ENCODE measurements around the gene PNLIPRP1. TPM values are rescaled to one million over a fixed set of nuclear protein-coding genes. Genes with fewer than 3 reads are reported as not detected.

Gene PNLIPRP1
- total RNA-seq, 1 experiment from 2014 or later, result not detected

- peaks cover 48% of the 10 kb centered on the region for H3K27me3 Mint-ChIP-seq (ENCODE audit: unreplicated experiment)
- CTCF ChIA-PET, result no interaction called here
- H3K36me3 Mint-ChIP-seq (ENCODE audit: insufficient read depth, unreplicated experiment), result no peaks in the 10 kb centered on the region
- no peak within 1 kb of the TSS for H3K27ac Mint-ChIP-seq (ENCODE audit: unreplicated experiment)
- no peaks in the 10 kb centered on the region for H3K9me3 Mint-ChIP-seq (ENCODE audit: low read depth, unreplicated experiment)
- no TSS peak for BruUV-seq (replicated peaks)
- DNase-seq, result no peak
- TF ChIP-seq, protein P1, sequence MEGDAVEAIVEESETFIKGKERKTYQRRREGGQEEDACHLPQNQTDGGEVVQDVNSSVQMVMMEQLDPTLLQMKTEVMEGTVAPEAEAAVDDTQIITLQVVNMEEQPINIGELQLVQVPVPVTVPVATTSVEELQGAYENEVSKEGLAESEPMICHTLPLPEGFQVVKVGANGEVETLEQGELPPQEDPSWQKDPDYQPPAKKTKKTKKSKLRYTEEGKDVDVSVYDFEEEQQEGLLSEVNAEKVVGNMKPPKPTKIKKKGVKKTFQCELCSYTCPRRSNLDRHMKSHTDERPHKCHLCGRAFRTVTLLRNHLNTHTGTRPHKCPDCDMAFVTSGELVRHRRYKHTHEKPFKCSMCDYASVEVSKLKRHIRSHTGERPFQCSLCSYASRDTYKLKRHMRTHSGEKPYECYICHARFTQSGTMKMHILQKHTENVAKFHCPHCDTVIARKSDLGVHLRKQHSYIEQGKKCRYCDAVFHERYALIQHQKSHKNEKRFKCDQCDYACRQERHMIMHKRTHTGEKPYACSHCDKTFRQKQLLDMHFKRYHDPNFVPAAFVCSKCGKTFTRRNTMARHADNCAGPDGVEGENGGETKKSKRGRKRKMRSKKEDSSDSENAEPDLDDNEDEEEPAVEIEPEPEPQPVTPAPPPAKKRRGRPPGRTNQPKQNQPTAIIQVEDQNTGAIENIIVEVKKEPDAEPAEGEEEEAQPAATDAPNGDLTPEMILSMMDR (IDR thresholded peaks at IDR 0.05; ENCODE audit: unreplicated experiment), result no peak
- intact Hi-C loops (cut with micrococcal nuclease; ENCODE audit: unreplicated experiment), result loop anchor here (10.0 kb wide), 1 partner anchor 554 kb away; no protein-coding TSS in a partner anchor
- no peaks in the 10 kb centered on the region for H3K4me1 Mint-ChIP-seq (ENCODE audit: low read depth, unreplicated experiment)
- no peak within 1 kb of the TSS for H3K4me3 Mint-ChIP-seq (ENCODE audit: low read depth, unreplicated experiment)
Measured at GRCh38 chr10:116620423-116621400, 30.0 kb downstream of the PNLIPRP1 start, which contains the start of gene PNLIPRP2. PNLIPRP2 (plus strand) TSS chr10:116620953.

GRCh38 chr10:116621476-116621875 lies 30.7 kb downstream of the PNLIPRP1 start:
- peaks cover 41% of the 10 kb centered on the region for H3K27me3 Mint-ChIP-seq (ENCODE audit: unreplicated experiment)
- BruUV-seq (replicated peaks), result no TSS peak
- TF ChIP-seq, protein P1 (IDR thresholded peaks at IDR 0.05; ENCODE audit: unreplicated experiment), result no peak
- DNase-seq, result no peak
- no peaks in the 10 kb centered on the region for H3K9me3 Mint-ChIP-seq (ENCODE audit: low read depth, unreplicated experiment)
- intact Hi-C loops (cut with micrococcal nuclease; ENCODE audit: unreplicated experiment), result loop anchor here (10.0 kb wide), 1 partner anchor 553 kb away; no protein-coding TSS in a partner anchor
- CTCF ChIA-PET, result no interaction called here
- no peaks in the 10 kb centered on the region for H3K4me1 Mint-ChIP-seq (ENCODE audit: low read depth, unreplicated experiment)
- H3K36me3 Mint-ChIP-seq (ENCODE audit: insufficient read depth, unreplicated experiment), result no peaks in the 10 kb centered on the region
- H3K4me3 Mint-ChIP-seq (ENCODE audit: low read depth, unreplicated experiment), result no peak overlapping the region
- no peak overlapping the region for H3K27ac Mint-ChIP-seq (ENCODE audit: unreplicated experiment)

- no peak for DNase-seq
- Mint-ChIP-seq H3K27ac (ENCODE audit: unreplicated experiment) (no peak overlapping the region), H3K4me1 (ENCODE audit: low read depth, unreplicated experiment) (no peaks in the 10 kb centered on the region), H3K9me3 (ENCODE audit: low read depth, unreplicated experiment) (no peaks in the 10 kb centered on the region), H3K27me3 (ENCODE audit: unreplicated experiment) (peaks cover 34% of the 10 kb centered on the region), H3K4me3 (ENCODE audit: low read depth, unreplicated experiment) (no peak overlapping the region), H3K36me3 (ENCODE audit: insufficient read depth, unreplicated experiment) (no peaks in the 10 kb centered on the region)
- no TSS peak for BruUV-seq (replicated peaks)
- TF ChIP-seq, protein P1 (IDR thresholded peaks at IDR 0.05; ENCODE audit: unreplicated experiment), result no peak
- CTCF ChIA-PET, result no interaction called here
- intact Hi-C loops (cut with micrococcal nuclease; ENCODE audit: unreplicated experiment), result loop anchor here (10.0 kb wide), 1 partner anchor 553 kb away; no protein-coding TSS in a partner anchor
Measured at GRCh38 chr10:116621934-116622655, 31.3 kb downstream of the PNLIPRP1 start.

GRCh38 chr10:116625845-116626244 lies 35.1 kb downstream of the PNLIPRP1 start:
- TF ChIP-seq, protein P1 (IDR thresholded peaks at IDR 0.05; ENCODE audit: unreplicated experiment), result no peak
- BruUV-seq (replicated peaks), result no TSS peak
- no peak overlapping the region for H3K4me3 Mint-ChIP-seq (ENCODE audit: low read depth, unreplicated experiment)
- no peak overlapping the region for H3K27ac Mint-ChIP-seq (ENCODE audit: unreplicated experiment)
- intact Hi-C loops (cut with micrococcal nuclease; ENCODE audit: unreplicated experiment), result loop anchor here (10.0 kb wide), 1 partner anchor 549 kb away; no protein-coding TSS in a partner anchor
- no peaks in the 10 kb centered on the region for H3K9me3 Mint-ChIP-seq (ENCODE audit: low read depth, unreplicated experiment)
- no peaks in the 10 kb centered on the region for H3K4me1 Mint-ChIP-seq (ENCODE audit: low read depth, unreplicated experiment)
- no peak for DNase-seq
- H3K27me3 Mint-ChIP-seq (ENCODE audit: unreplicated experiment), result peaks cover 56% of the 10 kb centered on the region
- CTCF ChIA-PET, result interaction anchor here (2.6 kb wide), 1 partner anchor 163 kb away, joined by 12 read pairs; no protein-coding TSS in a partner anchor
- H3K36me3 Mint-ChIP-seq (ENCODE audit: insufficient read depth, unreplicated experiment), result no peaks in the 10 kb centered on the region

Data from Calu3 (cell line).